Activated naive CD8-positive, alpha-beta T cell treated with anti-CD3 and anti-CD28 coated beads, Interleukin-2, amount 50 U/mL, for 24 hours (primary cell): ENCODE results near the gene PRDM16.

Source experiments
- ATAC-seq: fragments of 150-1000 bp; cut with Tn5 transposase; one replicate; pipeline ENCODE4 v1.10.0; 2021
- DNase-seq: peaks from one replicate; pipeline ENCODE4 v3.0.0; 2021
- H3K27ac Mint-ChIP-seq: one replicate; pipeline ENCODE4 v1.8.0; 2021; ENCODE audit warnings: mild to moderate bottlenecking, mixed read lengths
- H3K27me3 Mint-ChIP-seq: one replicate; pipeline ENCODE4 v1.8.0; 2021; ENCODE audit warnings: mixed read lengths
- H3K36me3 Mint-ChIP-seq: one replicate; pipeline ENCODE4 v1.8.0; 2021; ENCODE audit warnings: low read depth, mixed read lengths
- H3K4me1 Mint-ChIP-seq: one replicate; pipeline ENCODE4 v1.8.0; 2021; ENCODE audit warnings: mixed read lengths
- H3K4me3 Mint-ChIP-seq: one replicate; pipeline ENCODE4 v1.8.0; 2021; ENCODE audit warnings: mild to moderate bottlenecking, moderate library complexity, mixed read lengths
- H3K9me3 Mint-ChIP-seq: one replicate; pipeline ENCODE4 v1.8.0; 2021; ENCODE audit warnings: mixed read lengths

PRDM16 gene

DNA sequence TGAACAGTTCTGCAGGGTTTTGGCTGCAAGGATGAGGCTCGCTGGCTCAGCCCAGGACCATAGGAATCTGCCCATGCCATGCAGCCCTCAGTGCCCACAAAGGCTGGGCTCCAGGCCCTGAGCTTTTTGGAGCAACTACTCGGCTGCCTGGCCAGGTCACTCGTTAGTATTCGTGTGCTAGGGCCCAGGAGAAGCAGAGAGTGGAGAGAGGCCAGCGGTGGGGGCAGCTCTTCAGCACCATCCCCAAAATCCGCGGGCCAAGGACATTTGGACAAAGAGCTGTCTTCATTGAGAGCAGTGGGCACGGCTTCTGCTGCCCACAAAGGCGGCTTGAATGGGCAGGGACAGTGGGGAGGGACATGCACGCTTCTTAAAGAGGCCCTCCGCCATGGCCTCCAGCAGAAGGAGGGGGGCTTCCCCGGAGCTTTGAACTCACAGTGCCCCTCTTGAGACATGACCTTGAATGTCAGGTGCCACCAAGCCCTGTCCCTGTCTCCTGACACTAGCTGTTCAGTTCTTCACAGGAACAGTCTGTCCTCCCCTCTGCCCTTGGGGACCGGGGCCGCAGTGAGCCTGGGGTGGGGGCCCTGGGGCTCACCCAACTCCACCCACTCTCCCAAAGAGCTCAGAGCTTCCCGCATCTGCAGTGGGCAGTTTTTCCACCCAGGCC lies 279.3 kb downstream of the PRDM16 start:
- H3K4me1 Mint-ChIP-seq = peaks cover 2% of the 10 kb centered on the region
- no peak overlapping the region for H3K27ac Mint-ChIP-seq
- peaks cover 3% of the 10 kb centered on the region for H3K27me3 Mint-ChIP-seq
- no peak overlapping the region for H3K4me3 Mint-ChIP-seq
- H3K9me3 Mint-ChIP-seq = peaks cover 11% of the 10 kb centered on the region
- ATAC-seq (no peak), DNase-seq (no peak)
- no peaks in the 10 kb centered on the region for H3K36me3 Mint-ChIP-seq

DNA sequence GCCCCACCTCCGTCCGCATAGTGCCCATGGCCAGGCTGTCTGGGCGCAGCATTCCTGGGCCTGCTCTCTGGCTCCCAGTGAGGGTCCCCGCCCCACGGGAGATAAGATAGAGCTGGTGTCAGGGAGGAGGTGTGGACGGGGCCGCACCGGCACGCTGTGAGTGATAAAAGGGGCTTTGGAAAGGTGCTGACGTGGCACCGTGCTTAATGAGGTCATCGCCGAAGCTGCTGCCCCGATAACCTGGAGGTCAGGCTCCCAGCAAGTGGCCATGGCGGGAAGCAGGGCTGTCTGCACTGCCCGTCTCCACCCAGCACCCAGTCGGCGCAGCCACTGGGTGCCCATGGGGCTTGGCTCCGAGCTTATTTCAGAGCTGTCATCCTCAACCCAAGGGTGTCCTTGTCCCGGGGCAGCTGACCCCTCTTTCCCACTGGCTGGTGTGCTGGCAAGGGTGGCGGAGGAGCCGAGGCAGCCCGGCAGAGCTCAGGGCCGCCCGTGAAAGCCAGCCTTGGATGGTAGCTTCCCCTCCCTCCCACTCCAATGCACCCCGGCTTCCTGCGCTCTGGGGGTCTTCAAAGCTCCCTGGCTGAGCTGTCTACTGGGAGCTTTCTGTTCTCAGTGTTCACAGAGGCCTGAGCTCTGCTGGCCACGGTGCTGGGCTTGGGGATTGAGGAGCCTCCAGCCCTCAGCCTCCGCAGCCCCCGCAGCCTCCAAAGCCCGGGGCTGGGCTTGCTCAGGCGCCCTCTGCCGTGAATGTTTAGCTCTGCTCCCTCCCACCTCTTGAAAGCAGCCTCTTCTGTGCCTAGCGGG lies 280.4 kb downstream of the PRDM16 start:
- Mint-ChIP-seq H3K36me3 (no peaks in the 10 kb centered on the region), H3K9me3 (peaks cover 5% of the 10 kb centered on the region), H3K4me3 (no peak overlapping the region), H3K4me1 (peaks cover 2% of the 10 kb centered on the region), H3K27me3 (peaks cover 3% of the 10 kb centered on the region), H3K27ac (no peak overlapping the region)
- DNase-seq (no peak), ATAC-seq (no peak)

DNA sequence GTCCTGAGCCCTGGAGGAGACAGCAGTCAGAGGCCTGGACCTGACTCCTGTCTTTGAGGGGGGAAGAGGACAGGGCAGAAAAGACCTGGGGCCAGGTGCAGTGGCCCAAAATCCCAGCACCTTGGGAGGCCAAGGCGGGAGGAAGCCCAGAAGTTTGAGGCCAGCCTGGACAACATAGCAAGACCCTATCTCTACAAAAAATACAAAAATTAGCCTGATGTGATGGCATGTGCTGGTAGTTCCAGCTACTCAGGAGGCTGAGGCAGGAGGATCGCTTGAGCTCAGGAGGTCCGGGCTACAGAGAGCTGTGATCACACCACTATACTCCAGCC lies 280.9 kb downstream of the PRDM16 start:
- Mint-ChIP-seq H3K27ac (no peak overlapping the region), H3K27me3 (peaks cover 3% of the 10 kb centered on the region)

DNA sequence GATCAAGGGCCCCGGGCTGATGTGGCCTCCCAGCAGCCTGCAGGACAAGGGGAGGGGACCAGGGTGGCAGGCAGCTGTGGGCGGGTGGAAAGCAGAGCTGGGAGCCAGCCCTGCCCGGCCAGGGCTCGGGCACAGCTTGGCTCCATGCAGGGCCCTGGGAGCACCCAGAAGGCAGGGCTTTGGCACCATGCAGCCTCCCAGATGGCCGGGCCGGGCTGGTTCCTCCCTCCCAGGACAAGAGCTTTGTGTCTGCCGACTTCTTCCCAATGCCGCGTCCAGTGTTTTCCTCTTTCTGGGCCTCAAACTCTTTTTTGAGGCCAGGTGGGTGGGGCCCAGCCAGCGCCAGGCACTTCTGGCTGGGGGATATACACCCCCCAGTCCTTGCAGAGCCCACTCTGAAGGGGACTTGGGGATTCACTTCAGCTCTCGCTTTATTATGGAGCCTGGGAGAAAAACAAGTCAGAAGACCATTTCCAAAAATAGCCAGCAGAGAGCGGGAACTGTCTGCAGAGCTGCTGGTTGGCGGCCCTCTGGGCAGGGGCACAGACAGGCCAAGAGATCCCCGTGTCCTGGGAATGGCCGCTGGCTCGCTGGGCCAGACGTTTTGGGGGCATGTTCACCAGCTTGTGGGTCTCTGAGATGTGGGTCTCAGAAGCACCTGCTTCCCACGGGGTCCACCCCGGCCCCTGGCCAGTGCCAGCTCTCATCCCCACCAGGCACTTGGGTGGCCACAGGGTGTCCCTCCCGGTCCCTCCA lies 281.7 kb downstream of the PRDM16 start:
- Mint-ChIP-seq H3K27me3 (peaks cover 3% of the 10 kb centered on the region), H3K36me3 (no peaks in the 10 kb centered on the region), H3K27ac (no peak overlapping the region), H3K4me3 (no peak overlapping the region), H3K9me3 (no peaks in the 10 kb centered on the region), H3K4me1 (peaks cover 2% of the 10 kb centered on the region)
- ATAC-seq (no peak), DNase-seq (no peak)

More for the DNA sequence above, 280.9 kb downstream of the PRDM16 start:
- peaks cover 2% of the 10 kb centered on the region for H3K4me1 Mint-ChIP-seq
- no peak for ATAC-seq
- H3K9me3 Mint-ChIP-seq = peaks cover 1% of the 10 kb centered on the region
- no peaks in the 10 kb centered on the region for H3K36me3 Mint-ChIP-seq
- H3K4me3 Mint-ChIP-seq = no peak overlapping the region
- no peak for DNase-seq

DNA sequence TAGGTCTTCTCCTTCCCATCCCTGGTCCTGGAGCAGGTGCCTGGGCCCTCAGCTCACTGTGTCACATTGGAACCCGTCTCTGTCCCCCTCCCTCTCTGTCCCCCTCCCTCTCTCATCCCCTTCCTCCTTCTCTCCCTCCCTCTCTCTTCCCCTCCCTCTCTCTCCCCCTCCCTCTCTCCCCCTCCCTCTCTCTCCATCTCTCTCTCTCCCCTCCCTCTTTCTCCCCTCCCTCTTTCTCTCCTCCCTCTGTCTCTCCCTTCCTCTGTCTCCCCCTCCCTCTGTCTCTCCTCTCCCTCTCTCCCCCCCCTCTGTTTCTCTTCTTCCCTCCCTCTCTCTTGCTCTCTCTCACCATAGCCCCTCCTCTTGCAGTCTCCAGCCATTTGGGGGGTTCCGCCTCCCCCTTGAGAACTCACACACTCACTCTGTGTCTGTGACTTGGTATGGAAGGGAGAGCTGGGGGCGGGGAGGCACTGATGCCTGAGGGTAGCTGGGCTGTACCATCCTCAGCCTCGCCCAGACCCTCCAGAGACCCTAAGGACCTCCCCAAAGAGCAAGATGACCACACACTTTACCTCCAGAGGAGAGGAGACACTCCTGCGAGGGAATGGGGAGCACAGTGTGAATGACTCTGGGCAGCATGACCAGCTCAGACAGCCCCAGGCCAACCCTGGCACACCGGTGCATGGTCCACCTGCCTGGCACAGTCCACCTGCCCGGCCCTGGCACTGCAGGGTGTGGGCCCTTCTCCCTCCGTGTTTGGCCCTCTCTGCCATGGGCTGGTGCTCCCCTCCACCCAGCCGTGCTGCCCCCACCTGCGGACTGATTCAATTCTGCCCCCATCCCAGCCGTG lies 282.7 kb downstream of the PRDM16 start:
- DNase-seq = no peak
- ATAC-seq = no peak

DNA sequence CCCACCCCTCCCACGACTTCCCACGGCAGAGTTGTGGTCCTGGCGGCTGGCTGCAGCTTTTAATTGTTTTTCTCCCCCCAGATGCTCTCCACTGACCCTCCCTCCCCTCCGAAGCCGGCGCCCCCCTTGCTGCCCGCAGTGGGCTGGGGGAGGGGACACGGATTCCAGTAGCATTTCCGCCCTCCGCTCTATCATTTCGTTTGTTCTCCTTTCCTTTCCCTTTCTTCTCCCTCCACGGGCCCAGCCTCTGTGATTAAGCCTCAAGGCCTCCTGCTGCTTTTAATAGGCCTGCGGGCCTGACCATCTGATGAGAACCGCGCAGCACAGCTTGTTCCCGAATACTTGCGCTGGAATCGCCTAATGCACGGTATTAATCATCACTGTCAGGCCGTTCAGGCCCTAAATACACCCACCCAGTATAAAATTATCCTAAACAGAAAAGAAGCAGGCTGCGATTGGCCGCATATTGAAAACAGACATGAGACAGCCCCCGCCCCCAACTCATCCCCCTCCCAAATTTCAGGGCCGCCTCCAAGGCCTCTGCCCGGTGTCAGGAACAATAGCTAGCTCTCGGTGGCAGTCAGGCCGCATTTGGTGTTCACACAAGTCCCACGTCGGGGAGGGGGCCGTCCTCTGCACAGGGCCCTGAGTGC lies 283.4 kb downstream of the PRDM16 start:
- H3K9me3 Mint-ChIP-seq = no peaks in the 10 kb centered on the region
- H3K4me1 Mint-ChIP-seq = peaks cover 2% of the 10 kb centered on the region
- H3K4me3 Mint-ChIP-seq = no peak overlapping the region
- no peak for DNase-seq
- ATAC-seq = no peak
- no peaks in the 10 kb centered on the region for H3K36me3 Mint-ChIP-seq
- H3K27me3 Mint-ChIP-seq = peaks cover 3% of the 10 kb centered on the region
- no peak overlapping the region for H3K27ac Mint-ChIP-seq

More for the DNA sequence above, 282.7 kb downstream of the PRDM16 start:
- Mint-ChIP-seq H3K4me3 (no peak overlapping the region), H3K36me3 (no peaks in the 10 kb centered on the region), H3K27me3 (peaks cover 3% of the 10 kb centered on the region), H3K9me3 (no peaks in the 10 kb centered on the region), H3K4me1 (peaks cover 2% of the 10 kb centered on the region), H3K27ac (no peak overlapping the region)

DNA sequence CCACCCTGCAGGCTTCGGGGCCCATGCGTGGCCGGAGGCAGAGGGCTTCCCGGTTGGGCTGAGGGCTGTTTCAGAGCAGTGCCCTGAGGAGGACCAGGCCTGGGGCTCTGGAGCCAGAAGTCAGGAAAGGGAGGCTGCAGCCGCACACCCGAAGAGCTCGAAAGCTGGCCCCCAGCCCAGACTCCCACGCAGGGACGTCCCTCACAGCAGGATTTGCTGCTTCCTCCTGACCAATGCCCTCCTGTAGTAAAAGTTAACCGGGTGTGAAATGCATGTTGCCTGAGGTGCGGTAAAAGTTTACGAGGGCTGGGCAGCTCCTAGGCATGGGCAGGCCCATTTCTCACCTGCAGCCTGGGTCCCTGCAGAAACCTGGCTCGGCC lies 283.9 kb downstream of the PRDM16 start:
- Mint-ChIP-seq H3K9me3 (no peaks in the 10 kb centered on the region), H3K36me3 (no peaks in the 10 kb centered on the region), H3K4me3 (no peak overlapping the region), H3K4me1 (peaks cover 2% of the 10 kb centered on the region), H3K27me3 (peaks cover 3% of the 10 kb centered on the region), H3K27ac (no peak overlapping the region)
- ATAC-seq (no peak), DNase-seq (no peak)

DNA sequence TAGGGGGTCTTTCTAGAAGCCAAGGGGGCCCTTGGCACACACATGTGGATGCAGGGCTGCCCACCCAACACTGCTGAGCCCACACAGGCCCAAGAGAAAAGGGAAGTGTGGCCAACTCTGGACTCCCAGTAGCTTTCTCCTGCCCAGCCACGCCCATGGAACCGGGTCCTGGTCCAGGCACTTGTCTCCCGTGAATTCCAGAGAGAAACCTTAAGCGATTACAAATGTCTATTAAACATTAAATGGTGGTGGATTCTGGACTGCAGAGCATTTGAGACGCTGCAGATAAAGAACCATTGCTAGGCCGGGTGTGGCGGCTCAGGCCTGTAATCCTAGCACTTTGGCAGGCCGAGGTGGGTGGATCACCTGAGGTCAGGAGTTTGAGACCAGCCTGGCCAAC lies 284.9 kb downstream of the PRDM16 start:
- H3K9me3 Mint-ChIP-seq = no peaks in the 10 kb centered on the region
- H3K27me3 Mint-ChIP-seq = peaks cover 3% of the 10 kb centered on the region
- no peak overlapping the region for H3K4me3 Mint-ChIP-seq

DNA sequence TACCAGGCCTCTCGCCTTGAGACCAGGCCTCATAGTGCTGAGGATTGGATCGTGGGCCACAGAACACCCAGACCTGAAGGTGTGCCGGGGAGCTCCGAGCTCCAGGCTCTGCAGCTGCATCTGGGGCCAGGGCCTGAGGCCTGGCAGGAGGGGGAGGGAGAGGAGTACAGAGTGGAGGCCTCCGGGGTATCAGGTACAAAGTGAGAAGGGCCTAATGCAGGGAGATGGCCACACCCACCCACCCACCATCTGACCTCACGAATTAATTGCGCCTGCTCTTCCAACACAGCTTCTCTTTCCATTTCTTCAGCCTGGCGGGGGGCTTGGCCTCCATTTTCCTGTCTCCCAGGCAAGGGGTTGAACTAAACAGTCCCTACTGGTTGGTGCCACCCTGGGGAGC lies 286.1 kb downstream of the PRDM16 start:
- DNase-seq = no peak
- peaks cover 3% of the 10 kb centered on the region for H3K27me3 Mint-ChIP-seq

More for the DNA sequence above, 284.9 kb downstream of the PRDM16 start:
- DNase-seq (no peak), ATAC-seq (no peak)
- Mint-ChIP-seq H3K36me3 (no peaks in the 10 kb centered on the region), H3K27ac (no peak overlapping the region), H3K4me1 (peaks cover 2% of the 10 kb centered on the region)

DNA sequence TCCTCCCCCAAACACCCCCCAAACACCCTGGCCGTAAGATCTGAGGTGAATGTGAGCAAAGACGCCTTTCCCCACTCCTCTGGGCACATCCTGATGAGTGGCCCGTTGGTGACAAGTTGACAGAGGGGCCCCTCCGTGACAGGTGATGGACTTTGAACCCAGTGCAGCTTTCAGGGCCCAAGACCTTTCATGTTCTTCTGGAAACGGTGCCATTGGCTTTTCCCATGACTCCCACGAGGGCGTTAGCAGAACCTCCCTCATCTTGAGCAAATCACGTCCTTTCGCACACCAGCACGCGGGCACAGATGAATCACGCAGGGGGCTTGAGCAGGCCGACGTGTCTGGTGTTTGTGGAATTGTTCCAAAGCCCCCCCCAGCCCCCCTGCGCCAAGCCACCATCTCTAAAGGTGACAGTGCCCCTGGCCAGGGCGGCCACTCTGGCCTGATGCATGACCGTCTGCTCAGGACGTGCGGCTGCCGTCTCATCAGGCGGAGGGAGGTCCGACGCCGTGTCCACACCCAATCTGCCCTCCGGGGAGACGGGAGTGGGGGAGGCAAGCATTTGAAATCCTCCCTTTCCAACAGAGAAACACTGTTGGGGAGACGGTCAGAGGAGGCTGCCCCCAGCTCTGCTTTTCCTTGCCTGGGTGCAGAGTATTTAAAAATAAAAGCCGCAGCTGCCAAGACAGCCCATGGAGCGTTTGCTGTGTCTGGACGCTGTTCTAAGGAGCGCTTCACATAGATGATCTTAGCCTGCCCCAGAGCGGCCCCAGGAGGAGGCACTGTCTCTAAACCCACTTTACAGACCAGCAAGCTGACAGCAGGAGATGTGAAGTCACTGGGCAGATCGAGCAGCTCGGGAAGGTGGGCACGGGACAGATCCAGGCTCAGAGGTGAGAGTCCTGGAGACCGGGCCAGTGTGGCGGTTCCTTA lies 287.2 kb downstream of the PRDM16 start:
- H3K4me1 Mint-ChIP-seq = peaks cover 2% of the 10 kb centered on the region
- H3K4me3 Mint-ChIP-seq = no peak overlapping the region
- H3K9me3 Mint-ChIP-seq = no peaks in the 10 kb centered on the region
- ATAC-seq = no peak
- peaks cover 3% of the 10 kb centered on the region for H3K27me3 Mint-ChIP-seq
- no peaks in the 10 kb centered on the region for H3K36me3 Mint-ChIP-seq
- DNase-seq = no peak
- H3K27ac Mint-ChIP-seq = no peak overlapping the region

More for the DNA sequence above, 286.1 kb downstream of the PRDM16 start:
- Mint-ChIP-seq H3K9me3 (no peaks in the 10 kb centered on the region), H3K36me3 (no peaks in the 10 kb centered on the region), H3K4me3 (no peak overlapping the region), H3K27ac (no peak overlapping the region), H3K4me1 (peaks cover 2% of the 10 kb centered on the region)
- ATAC-seq = no peak

DNA sequence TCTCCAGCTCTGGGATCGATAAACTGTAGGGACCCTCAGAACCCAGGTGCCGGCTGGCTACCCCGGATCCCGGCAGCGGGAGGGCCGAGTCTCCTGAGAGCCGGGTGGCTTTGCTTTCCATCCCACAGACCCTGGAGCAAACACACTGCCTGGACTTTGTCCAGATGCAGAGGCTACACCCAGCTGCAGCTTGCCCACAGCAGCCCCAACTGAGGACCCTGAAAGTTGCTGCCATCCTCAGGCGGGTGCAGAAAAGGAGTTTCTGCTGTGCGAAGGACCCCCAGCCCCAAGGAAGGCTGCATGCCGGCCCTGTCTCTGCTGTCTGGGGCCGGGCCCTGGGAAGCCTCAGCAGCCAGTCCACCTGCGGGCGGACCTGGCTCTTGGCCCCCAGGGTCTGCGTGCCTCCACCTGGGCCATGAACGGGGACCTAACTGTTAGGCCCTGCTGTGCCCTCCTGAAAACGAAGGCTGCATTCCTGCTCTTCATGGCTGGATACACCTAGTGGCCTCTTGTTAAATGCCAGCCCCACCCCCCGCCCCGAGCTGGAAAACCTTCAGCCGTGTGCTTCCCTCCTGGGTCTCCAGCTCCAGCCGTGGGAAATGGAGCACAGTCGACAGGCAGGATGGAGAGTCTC lies 287.9 kb downstream of the PRDM16 start:
- H3K4me1 Mint-ChIP-seq = peaks cover 2% of the 10 kb centered on the region
- no peak overlapping the region for H3K27ac Mint-ChIP-seq
- H3K27me3 Mint-ChIP-seq = peaks cover 3% of the 10 kb centered on the region
- H3K4me3 Mint-ChIP-seq = no peak overlapping the region
- no peaks in the 10 kb centered on the region for H3K36me3 Mint-ChIP-seq
- H3K9me3 Mint-ChIP-seq = no peaks in the 10 kb centered on the region
- ATAC-seq (no peak), DNase-seq (no peak)

DNA sequence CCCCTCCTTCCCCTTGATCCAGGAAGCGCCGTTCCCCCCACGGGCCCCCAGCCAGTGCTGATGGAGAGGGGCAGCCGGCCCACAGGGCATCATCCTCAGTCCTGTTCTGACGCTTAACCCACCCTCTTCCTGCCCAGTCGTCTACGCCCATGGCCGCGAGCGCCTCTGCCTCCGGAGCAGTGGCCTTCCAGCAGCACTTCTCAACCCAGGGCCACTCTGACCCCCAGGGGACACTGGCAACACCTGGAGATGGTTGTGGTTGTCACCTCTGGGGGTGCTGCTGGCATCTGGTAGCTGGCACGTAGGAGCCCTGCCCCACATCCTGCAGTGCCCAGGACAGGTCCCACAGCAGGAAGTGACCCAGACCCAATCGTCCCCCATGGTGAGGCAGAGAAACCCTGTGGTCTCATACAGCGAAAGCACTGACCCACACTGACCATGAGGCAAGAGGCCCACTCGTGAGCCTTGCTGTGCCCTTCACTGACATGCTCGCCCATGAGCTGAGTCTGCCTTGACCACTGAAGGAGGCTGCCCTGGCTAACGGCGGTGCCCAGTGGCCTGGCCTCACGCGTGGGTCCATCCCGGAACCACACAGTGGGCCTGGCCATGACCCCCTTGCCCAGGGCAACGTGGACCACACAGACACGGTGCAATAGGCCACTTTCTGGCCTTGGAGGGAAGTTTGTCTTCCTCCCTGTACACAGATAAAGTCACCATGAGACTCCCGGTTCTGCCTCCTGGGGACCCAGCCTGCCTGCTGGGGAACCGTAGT lies 288.7 kb downstream of the PRDM16 start:
- no peaks in the 10 kb centered on the region for H3K9me3 Mint-ChIP-seq
- no peaks in the 10 kb centered on the region for H3K36me3 Mint-ChIP-seq
- no peak overlapping the region for H3K4me3 Mint-ChIP-seq
- no peaks in the 10 kb centered on the region for H3K27me3 Mint-ChIP-seq
- DNase-seq = no peak
- no peak overlapping the region for H3K27ac Mint-ChIP-seq
- H3K4me1 Mint-ChIP-seq = no peaks in the 10 kb centered on the region
- ATAC-seq = no peak
